ENCODE results near the gene PVR.
"Not testable (repeated sequence)": the region's sequence is repeated elsewhere in the genome, so short reads cannot be mapped to it uniquely, and the experiment has no call there.

The PVR gene

DNA sequence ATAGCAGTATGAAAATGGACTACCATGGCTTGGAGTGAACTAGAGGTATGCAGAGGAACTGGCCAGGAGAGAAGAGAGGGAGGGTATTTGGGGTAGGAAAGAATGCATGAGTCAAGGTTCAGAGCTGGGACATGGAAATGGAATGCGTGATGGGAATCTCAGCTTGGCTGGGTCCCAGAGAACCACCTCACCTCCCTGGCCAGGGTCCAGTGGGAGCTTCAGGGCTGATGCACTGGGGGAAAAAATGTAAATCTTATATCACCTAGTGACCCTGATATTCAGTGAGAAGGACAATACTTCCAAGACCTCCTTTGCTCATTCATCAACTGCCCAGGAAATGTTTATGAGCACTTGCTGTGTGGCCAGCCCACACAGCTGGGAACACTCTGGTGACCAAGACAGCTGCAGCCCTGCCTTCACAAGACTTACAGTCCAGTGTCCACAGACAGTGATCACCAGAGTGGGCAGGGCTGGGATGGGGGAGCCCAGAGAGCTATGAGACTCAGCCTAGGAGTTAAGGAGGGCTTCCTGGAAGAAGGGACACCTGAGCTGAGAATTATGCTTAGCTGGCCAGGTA, 17.6 kb upstream of the PVR start:
- TF ChIP-seq, protein P1, sequence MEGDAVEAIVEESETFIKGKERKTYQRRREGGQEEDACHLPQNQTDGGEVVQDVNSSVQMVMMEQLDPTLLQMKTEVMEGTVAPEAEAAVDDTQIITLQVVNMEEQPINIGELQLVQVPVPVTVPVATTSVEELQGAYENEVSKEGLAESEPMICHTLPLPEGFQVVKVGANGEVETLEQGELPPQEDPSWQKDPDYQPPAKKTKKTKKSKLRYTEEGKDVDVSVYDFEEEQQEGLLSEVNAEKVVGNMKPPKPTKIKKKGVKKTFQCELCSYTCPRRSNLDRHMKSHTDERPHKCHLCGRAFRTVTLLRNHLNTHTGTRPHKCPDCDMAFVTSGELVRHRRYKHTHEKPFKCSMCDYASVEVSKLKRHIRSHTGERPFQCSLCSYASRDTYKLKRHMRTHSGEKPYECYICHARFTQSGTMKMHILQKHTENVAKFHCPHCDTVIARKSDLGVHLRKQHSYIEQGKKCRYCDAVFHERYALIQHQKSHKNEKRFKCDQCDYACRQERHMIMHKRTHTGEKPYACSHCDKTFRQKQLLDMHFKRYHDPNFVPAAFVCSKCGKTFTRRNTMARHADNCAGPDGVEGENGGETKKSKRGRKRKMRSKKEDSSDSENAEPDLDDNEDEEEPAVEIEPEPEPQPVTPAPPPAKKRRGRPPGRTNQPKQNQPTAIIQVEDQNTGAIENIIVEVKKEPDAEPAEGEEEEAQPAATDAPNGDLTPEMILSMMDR (conservative IDR thresholded peaks at IDR 0.05; ENCODE audit: low read length), result no peak
- no peak overlapping the region for H3K4me3 ChIP-seq (ENCODE audit: low read length)
- DNase-seq (ENCODE audit: low read depth), result peak; percentile 98

DNA sequence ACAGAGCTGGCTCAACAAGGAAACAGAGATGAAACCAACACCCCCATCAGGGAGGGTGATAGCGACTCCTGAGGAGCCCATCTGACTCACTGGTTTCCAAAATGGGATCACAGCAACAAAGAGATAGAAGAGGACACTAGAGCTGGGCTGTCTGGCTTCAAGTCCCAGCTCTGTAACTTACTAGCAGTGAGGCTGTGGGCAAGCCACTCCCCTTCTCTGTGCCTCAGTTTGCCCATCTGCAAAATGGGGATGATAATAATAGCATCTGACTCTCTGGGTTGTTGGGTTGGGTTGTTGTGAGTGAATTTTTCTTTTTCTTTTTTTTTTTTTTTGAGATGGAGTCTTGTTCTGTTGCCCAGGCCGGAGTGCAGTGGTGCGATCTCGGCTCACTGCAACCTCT, 16.1 kb upstream of the PVR start:
- TF ChIP-seq, protein P1 (conservative IDR thresholded peaks at IDR 0.05; ENCODE audit: low read length), result no peak
- no peak for DNase-seq (ENCODE audit: low read depth)
- no peak overlapping the region for H3K4me3 ChIP-seq (ENCODE audit: low read length)

DNA sequence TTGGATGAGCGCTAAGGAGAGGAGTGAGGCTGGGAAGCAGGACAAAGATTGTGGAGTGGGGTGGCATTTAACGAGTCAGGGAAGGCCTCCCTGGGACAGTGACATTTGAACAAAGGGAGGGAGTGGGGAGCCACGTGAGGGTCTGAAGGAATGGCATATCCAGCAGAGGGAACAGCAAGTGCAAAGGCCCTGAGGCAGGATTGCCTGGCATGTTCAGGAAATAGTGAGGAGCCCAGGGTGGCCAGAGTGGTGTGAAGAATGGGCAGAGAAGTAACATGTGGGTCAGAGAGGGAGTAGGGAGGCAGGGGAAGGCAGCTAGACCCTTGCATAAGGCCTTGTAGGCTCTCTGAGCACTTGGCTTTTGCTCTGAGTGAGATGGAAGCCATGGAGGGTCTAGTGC, 14.9 kb upstream of the PVR start:
- no peak for DNase-seq (ENCODE audit: low read depth)
- TF ChIP-seq, protein P1 (conservative IDR thresholded peaks at IDR 0.05; ENCODE audit: low read length), result no peak
- H3K4me3 ChIP-seq (ENCODE audit: low read length), result no peak overlapping the region

DNA sequence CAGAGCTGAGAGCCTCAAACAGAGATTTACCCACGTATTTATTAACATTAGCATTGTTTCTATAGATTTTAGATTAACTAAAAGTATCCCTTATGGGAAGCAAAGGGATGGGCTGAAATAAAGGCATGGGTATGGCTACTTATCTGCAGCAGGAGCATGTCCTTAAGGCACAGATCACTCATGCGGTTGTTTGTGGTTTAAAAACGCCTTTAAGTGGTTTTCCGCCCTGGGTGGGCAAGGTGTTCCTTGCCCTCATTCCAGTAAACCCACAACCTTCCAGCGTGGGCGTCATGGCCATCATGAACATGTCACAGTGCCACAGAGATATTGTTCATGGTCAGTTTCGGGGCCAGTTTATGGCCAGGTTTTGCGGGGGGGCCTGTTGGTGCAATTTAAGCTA, 12.1 kb upstream of the PVR start:
- DNase-seq (ENCODE audit: low read depth); H3K4me3 ChIP-seq (ENCODE audit: low read length): not testable (repeated sequence)

DNA sequence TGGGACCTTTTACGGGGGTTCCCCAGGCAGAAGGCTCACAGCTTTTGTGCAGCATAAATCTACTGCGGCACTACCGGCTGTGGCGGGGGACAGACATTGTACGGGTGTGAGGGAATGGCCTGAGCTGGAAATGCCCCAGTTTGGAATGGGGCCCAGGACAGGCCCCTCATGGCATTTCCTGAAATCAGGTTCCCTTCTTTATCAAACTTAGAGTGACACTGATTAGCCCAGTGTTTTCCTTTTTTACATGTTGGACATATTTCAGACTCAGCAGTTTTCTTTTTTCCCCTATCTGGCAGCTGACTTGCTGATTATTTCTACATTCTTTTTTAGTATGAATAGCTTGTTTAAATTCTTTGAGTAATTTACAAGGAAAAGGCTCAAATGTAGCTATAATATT, 9.7 kb upstream of the PVR start:
- not testable (repeated sequence) for H3K4me3 ChIP-seq (ENCODE audit: low read length); DNase-seq (ENCODE audit: low read depth)

DNA sequence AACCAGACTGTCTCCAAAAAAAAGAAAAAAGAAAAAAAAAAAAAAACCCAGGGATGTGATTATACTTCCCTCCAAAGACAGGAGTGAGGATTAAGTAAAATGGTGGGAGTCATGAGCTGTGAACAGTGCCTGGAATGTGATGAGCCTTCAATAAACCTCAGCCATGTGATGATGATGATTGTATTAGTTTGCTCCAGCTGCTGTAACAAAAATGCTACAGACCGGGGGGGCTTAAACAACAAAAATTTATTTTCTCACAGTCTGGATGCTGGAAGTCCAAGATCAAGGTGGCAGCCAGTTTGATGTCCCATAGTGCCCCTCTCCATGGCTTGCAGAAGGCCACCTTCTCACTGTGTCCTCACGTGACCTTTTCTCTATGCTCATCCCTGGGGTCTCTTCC, 8.9 kb upstream of the PVR start:
- no peak overlapping the region for H3K4me3 ChIP-seq (ENCODE audit: low read length)
- DNase-seq (ENCODE audit: low read depth), result no peak
- TF ChIP-seq, protein P1 (conservative IDR thresholded peaks at IDR 0.05; ENCODE audit: low read length), result no peak

DNA sequence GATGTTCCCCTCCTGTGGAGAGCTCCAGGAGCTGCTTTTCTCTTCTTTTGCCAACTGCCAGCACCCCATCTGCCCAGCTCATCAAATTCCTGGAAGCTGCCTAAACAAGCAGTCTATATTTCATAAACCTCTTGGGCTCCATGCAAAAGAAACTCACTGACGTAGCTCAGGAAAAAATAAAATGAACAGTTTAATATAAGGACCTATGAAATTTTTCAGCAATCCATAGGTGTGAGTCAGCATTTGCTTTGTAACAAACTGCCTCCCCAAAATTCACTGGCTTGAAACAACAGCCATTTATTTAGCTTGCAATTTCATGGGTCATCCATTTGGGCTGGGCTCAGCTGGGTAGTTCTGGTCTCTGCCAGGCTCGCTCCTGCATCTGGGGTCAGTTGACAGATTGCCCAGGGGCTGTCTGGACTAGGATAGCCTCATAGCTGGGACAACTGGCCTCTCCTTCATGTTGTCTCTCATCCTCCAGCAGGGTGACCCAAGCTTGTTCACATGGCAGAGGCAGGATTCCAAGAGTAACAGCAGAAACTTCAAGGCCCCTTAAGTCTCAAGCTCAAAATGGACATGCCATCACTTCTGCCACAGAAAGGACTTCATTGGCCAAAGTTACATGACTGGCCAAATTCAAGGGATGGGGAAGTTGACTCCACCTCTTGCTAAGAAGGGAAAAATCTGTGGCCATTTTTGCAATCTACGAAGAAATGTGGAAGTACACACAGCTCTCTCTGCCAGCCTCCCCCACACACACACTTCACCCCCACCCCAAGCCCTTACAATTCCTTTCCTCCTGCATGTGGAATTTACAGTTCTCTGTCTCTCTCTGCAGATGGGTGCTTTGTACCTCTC, 7.9 kb upstream of the PVR start:
- TF ChIP-seq, protein P1 (conservative IDR thresholded peaks at IDR 0.05; ENCODE audit: low read length), result no peak; the same call in 1 of the 2 replicates
- H3K4me3 ChIP-seq (ENCODE audit: low read length), result no peak overlapping the region
- DNase-seq (ENCODE audit: low read depth), result peak; percentile 68

All from AG10803 (cell line).